NCI-H345 treated with DMSO at 0.1 percent for 48 hours (cell line): ENCODE data around the gene COA1.
"Not testable (repeated sequence)": the region's sequence is repeated elsewhere in the genome, so short reads cannot be mapped to it uniquely, and the experiment has no call there.

Source experiments
- DNase-seq: peaks from one replicate; lab custom pipeline; 2025; ENCODE audit not compliant: unreplicated experiment; lab: John Stamatoyannopoulos, UW

Gene COA1

DNA sequence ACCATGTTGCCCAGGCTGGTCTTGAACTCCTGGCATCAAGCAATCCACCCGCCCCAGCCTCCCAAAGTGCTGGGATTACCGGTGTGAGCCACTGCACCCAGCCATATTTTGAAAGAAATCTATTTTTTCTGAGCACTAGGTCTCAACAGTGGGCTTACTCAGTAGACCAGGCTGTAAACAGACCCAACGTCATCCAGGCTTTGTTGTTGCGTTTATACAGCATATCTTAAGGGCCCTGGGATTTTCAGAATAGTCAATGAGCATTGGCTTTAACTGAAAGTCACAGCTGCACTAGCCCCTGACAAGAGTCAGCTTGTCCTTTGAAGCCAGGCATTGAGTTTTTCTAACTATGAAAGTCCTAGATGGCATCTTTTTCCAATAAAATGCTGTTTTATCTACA lies 96.6 kb downstream of the COA1 start:
- DNase-seq: no peak

DNA sequence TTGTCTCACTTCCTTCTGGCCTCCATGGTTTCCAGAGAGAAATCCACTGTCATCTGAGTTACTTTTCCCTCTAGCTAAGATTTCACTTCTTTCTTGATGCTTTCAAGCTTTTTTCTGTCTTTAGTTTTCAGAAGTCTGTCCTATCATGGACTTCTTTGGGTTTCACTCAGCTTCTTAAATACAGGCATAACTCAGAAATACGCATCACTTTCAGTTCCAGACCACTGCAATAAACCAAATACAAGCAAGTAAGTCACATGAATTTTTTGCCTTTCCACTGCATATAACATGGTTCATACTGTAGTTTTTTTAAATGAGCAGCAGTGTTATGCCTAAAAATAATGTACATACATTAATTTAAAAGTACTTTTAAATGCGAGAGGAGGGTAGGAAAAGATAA lies 97.8 kb downstream of the COA1 start:
- no peak for DNase-seq

DNA sequence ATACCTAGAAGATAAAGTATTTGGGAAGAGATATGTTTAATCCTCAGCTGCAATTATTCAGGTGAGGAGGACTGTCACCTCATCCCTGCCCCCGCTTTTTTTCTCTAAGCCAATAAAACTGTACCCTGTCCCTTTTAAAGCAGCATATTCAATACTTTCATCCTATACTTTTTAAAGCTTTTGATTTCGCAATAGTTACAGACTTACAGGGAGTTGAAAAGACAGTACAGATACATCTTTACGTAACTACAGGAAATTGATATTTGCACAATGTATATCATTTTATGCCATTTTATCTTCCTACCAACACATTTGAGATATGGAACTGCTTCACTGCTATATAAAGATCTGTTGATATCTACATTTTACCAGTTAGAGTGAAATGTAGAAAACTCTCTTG lies 98.8 kb downstream of the COA1 start:
- no peak for DNase-seq

DNA sequence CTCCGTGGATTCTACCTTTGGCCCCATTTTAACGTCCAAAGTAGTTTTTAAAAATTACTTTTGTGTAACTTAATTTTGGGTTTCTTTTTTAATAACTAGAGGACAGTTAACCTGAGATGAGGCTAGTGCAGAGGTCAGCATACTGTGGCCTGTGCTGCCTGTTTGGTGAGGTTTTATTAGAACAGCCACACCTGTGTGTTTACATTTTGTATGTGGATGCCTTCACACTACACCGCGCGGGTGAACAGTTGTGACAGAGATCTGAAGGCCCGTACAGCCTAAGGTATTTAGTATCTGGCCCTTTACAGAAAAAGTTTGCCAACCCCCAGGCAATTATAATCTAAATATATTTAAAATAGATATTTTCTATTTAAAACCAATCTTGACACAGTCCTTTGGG lies 99.5 kb downstream of the COA1 start:
- DNase-seq: no peak

DNA sequence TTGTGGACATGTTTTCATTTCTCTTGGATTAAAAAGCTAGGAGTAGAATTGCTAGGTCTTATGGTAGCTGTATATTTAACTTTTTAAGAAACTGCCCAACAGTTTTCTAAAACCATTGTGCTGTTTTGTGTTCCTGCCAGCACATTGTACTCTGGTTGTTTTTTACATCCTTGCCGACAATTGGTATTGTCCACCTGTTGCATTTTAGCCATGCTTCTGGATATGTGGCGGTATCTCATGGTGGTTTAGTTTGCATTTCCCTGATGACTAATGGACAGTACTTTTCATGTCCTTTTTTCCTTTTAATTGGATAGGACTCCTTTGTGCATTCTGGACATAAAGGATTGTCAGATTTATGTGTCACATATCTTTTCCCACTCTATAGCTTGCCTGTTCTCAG lies 100.9 kb downstream of the COA1 start:
- no peak for DNase-seq

DNA sequence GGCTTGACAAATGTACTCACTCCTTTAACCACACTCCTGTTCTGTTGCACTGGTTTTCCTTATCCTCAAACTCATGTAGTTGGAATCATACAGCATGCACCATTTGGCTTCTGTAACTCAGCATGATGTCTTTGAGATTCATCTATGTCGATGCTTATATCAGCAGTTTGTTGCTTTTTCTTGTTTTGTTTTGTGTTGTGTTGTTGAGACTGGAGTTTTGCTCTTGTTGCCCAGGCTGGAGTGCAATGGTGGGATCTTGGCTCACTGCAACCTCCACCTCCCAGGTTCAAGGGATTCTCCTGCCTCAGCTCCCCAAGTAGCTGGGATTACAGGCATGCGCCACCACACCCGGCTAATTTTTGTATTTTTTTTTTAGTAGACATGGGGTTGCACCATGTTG lies 101.5 kb downstream of the COA1 start:
- not testable (repeated sequence) for DNase-seq

DNA sequence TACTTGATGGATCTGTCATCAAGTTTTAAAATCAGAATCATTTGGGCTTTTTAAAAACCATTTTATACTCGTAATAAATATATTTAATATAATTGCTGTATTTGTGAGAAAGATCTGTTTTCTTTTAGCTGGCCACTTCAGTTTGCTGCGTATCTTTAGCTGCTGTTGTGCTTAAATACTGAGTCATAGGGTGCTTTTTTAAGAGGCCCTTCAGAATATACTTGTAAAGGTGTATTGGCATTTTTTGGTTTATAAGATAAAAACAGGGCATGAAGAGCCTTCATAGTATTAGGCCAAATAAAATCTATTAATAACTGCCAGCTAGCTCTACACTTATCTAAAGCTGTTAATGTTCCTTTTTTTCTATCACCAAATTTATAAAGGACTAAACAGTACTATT lies 102.6 kb downstream of the COA1 start:
- DNase-seq: no peak

DNA sequence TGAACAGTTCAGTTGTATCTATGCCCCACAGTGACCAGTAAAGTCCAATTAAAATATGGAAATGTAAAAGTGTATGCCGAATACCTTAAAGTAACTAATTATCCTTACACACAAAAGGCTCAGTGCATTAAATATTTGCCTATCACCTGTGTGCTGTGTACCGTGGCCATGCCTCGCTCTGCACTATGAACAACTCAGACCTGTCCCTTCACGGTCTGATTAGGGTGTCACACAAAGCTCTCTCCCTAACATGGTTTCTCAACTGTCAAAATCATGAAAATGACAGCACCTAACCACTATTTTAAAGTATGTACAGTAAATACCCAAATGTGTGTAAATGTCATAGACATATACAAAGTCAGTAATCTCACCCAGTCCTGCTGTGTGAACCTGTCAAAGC lies 103.3 kb downstream of the COA1 start:
- no peak for DNase-seq

DNA sequence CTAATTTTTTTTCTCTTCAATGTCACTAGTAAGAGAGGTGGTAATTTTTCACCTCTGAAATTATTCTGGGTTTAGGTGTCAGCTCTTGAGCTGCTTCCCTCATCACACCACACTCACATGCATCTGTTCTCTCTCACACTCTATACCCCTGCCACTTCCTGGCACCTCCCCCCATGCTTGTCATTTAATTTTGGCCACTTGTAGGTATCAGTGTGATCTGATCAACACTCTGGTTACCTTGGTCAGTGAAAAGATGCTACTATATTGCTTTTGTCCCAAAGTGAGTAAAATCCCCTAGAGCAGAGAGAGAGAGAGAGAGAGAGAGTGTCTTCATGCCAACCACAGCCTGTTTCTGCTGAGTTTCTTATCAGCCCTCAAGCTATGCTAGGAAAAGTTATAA lies 103.9 kb downstream of the COA1 start:
- DNase-seq: no peak

DNA sequence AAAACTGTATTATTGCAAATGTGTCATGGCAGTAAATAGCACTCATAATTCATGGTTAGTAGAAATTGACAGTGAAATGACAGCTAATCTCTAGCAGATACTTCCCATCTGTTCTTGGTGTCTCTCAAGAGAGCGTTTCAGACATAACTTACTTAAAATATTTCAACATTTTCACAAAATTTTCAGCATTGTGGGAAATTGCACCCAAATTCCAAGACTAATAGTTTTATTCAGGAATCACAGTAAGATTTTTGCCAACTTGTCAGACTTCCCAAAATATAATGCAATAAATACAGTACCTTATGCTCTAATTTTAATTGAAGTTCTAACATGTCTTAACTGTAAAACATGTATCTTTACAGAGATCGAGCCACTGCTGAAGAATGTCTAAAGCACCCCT lies 105.2 kb downstream of the COA1 start:
- DNase-seq: no peak

DNA sequence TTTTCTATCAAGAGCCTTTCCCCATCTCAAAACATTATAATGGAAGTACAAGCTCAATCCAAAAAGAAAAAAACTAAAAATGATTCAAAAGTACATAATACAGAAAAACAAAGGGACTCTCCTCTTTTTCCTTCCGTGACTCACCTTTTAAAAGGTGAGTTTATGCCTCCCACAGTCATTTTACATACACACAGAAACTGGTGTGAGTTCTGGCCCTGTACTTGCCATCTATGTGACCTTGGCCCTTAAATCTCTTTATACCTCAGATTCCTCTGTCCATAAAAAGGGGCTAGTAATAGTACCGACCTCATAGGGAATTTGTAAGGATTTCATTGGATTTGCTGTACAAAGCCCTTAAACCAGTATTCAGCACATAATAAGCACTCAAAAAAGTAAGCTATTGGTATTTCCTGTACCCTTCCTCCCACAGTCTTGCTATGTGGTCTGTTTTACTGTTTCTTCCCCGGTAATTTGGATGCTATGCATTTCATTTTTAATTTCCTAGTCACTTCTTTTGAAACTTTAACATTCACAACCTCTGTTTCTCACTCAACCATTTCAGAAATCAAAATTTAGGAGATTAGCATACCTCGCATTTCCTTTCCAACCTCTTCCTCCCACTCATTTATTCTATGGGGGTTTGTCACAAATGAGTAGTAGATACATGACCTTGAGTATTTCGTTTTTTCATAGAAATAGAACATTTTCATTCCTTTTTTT lies 107.4 kb downstream of the COA1 start:
- DNase-seq: no peak

DNA sequence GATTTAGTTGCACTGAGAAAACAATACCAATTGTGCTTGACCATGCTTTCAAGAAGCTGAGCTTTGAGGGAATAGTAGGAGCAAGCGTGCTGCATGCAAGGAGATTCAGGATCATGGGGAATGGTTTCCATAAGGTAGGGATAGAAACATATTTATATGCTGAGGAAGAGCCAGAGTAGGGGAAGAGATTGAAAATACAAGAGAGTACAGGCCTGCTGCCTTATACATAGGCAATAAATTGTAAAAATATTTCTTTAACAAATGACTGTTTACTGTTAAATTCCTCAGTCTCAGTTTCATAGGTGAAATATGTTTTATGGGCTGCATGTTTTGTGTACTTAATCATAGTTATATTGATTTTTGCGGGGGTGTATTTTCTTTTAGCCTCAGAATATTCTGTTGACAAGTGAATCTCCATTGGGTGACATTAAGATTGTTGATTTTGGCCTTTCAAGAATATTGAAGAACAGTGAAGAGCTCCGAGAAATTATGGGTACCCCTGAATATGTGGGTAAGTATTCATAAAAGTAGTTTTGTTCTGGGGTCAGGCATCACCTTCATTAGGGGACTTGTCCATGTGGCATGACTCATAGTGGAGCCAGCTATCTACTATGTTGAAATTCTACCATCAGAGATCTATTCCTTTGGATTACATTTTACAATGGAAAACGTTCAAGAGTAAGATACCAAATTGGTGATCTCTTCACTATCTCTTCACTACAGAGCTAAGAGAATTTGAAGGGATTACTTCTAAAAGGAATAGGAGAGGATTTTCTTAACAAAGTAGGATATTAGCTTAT lies 109.9 kb downstream of the COA1 start:
- no peak for DNase-seq

DNA sequence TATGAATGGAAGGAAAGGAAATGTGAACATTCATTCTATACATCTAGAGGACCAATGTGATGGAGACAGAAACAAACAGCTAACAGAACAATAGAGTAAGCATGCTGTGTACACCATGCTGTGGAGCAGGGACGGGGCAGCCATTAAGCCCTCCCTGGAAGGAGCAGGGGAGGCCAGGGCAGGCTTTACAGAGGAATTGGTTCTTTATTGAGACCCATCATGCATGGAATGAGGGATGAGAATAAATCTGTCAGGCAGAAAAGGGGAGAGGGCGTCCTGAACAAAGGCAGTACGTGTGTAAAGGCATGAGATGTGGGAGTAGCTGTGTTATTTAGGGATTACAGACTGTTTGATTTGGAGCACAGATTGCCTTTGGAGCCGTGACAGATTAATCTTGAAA lies 111.2 kb downstream of the COA1 start:
- no peak for DNase-seq

DNA sequence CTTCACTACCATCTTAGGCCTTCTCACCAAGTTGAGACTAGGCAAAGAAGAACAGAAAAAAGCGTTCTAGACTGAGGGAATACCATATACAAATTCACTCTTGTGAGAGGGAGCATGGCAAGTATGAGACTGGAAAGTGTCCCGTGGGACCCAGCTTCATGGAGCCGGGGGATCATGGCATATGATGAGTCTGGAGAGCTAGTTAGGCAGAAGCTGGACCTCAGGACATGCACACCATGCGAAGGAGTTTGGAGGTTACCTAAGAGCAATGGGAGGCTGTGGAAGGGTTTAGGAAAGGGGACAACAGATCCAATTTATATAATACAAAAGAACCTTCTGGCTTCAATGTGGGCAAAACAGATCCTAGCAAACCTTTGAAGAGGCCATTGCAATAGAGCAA lies 112.3 kb downstream of the COA1 start:
- no peak for DNase-seq

DNA sequence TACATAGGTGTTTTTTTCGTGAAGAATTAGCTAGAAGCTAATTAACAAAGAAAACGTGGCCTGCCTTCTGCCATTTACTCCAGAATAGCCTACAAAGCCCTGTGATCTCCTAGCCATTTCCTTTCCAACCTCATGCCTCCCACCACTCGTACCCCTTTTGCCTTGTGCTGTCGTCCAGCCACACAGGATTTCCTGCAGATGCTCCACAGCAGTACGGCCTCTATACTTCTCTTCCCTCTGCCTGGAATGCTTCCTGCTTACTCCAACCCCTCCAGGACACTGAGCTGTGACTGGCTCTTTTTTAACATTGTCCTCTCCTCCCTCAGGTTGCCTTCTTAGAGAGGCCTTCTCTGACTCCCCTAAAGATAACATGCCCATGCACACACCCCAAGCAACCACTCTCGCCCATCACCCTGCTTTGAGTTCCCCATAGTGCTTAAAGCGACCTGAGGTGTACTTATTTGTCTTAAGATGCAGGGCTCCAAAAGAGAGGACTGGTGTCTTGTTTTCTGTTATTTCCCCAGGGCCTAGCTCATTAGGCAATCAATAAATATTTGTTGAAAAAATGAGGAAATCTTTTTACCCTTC lies 113.7 kb downstream of the COA1 start:
- no peak for DNase-seq

DNA sequence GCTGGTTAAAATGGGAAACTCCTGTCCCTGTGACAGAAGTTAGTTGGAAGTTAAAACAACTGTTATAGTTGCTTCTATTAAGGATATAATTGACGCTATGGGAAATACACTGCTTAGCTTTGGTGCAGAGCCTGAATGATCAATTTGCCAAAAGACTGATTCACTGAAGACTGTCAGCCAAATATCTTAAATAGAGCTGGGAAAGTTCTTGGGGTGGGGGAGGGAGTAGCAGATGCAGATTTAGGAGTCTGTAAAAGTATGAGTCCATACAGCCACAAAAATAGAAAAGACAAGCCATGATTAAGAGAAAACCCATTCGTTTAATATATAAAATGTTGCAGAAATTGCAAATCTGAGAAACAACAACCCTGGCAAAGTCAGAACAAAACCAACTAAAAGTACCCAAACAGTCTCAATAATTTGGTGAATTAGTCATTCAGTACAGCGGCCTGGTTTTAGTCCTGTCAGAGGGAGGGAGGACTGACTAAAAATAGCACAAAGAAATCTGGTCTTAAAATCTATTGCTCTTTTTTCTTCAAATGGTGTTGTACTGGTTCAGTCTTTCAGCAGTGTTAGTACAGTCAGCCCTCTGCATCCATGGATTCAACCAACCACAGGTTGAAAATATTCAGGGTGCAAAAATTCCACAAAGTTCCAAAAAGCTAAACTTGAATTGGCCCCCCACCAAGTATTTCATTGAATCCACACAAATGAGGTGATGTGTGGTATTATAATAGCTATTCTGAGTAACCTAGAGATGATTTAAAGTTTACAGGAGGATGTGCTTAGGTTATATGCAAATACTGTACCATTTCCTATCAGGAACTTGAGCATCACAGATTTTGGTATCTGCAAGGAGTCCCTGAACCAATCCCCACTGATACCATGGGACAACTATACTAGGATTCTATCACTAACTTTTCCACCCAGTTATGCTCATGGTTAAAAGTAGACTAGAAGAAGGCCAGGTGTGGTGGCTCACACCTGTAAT lies 116.4 kb downstream of the COA1 start:
- DNase-seq: no peak

DNA sequence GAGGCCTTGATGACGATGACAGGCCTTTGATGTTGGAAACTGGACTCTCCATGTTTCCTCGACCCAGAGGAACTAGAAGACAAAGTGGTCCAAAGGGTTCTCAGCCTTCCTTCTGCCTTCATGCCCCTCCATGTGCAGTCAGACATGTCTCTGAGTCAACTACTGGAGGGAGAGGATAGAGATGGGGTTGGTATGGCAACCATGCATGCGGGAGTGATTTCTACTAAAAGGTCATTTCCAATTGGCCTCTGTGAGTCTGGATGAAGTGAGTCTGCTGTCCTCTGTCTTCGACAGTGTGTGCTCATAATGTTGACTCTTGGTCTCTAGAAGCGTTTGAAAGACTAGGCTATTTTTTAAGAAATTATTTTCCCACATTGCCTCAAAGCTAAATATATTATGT lies 117.2 kb downstream of the COA1 start:
- no peak for DNase-seq

DNA sequence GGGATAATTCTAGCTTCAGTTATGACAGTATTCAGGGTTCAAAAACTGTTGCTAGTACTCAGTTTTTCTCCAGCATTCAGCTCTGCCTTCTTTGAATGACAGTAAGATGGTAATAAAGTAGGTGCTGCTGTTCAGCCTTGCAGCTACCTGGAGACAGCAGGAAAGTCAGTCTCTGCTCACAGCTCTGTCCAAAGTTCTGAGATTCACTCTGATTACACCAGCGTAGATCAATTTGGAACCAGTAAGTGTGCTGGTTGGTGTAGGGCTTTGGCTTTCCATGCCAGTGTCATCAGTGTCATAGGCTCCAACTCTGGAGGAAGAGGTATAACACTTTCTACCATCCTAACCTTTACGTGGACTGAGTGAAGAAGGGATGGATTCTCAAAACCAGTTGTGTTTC lies 120.2 kb downstream of the COA1 start:
- DNase-seq: no peak

DNA sequence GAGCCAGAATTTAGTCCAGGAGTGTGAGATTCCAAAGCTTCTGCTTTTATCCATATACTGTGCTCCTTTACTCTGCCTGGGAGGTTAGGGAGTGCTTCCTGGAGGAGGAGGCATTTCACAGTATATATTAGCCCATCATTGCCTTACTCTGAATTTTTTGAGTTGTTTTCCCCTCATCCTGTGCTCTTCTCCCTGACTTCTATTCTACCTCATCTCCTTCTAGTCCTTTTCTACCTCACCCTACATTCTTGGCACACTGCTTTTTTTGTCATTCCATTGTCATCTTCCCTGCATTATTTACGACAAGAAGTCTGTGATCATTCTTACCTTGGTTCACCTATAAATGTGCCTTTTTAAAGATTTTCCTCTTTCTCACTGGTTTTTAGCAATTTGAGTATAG lies 125.1 kb downstream of the COA1 start:
- DNase-seq: no peak

DNA sequence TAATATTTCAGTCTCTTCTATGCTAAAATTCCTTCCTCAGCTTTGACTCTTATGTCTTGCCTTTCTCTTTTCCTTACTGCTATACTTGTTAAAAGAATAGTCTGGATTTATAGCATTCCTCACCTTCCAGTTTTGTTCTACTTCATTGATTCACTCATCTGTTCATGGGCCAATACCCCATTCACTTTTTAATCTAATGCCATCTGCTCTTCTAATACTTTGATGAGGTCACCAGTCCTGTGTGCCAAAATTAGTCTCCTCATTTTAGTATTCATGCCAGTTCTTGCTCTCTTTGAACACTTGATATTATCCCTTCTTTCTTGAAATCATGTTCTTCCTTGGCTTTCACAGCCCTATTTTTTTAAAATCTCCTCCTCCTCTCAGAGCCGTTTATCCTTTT lies 127.1 kb downstream of the COA1 start:
- DNase-seq: no peak

DNA sequence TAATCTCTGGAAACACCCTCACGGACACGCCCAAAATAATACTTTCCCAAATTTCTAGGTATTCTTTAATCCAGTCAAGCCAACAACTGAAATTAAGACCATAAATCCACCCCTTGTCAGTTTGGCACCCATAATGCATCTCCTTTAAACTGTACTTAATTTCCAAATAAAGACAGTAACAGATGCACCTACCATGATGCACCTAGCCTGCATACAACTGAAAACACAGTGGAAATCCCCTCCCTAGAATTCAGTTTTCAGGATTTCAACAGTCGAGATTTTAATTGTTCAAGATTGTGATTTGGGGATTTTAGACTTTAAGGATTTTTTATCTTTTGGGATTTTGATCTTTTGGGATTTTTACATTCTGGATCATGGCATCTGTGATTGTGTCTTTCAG lies 129.3 kb downstream of the COA1 start:
- no peak for DNase-seq
